Ovary (tissue), 9 donors: ENCODE results near the gene ANKRD52. TPM values are rescaled to one million over a fixed set of nuclear protein-coding genes. Genes with fewer than 3 reads are reported as not detected.

Experiments
- DNase-seq, 5 donors: peaks; one replicate each; pipeline ENCODE4 v3.0.0-alpha.2; 2019 to 2020
- H3K27ac ChIP-seq, 2 donors: fragments of 200-600 bp; one replicate each; pipeline versions ENCODE4 v1.5.1 to v1.8.0; 2019 to 2022
- H3K27me3 ChIP-seq: fragments of 200-600 bp; one replicate; pipeline ENCODE4 v1.8.0; 2022
- H3K36me3 ChIP-seq: fragments of 200-600 bp; sonication (generic); one replicate; pipeline ENCODE4 v1.5.1; 2019
- H3K4me1 ChIP-seq: one replicate; pipeline ENCODE4 v1.8.1; 2013; ENCODE audit warnings: mild to moderate bottlenecking, moderate library complexity; ENCODE audit not compliant: insufficient read depth
- H3K4me3 ChIP-seq: fragments of 200-600 bp; sonication (generic); one replicate; pipeline ENCODE4 v1.5.1; 2017
- H3K9me3 ChIP-seq, 2 donors: fragments of 200-600 bp in 1 of 2; sonication (generic) in 1 of 2; one replicate each; pipeline versions ENCODE4 v1.5.1 to v1.8.1; 2013 to 2019; ENCODE audit warnings: mild to moderate bottlenecking in 1 of 2, moderate library complexity in 1 of 2
- EP300 ChIP-seq: sonication (generic); formaldehyde crosslinking; IDR thresholded peaks from one replicate; pipeline ENCODE4 v1.6.1; 2017; ENCODE audit warnings: antibody characterized with exemption
- POLR2A ChIP-seq: fragments of 450-650 bp; IDR thresholded peaks from one replicate; pipeline ENCODE4 v1.6.1; 2017; ENCODE audit warnings: antibody characterized with exemption, mild to moderate bottlenecking, moderate library complexity
- WGBS, 3 donors: extraction: QIAGEN DNeasy Blood & Tissue Kit in 1 of 3; methylation state at CpG; one replicate each; pipeline versions ENCODE4 v1.1.5 to v1.1.7; 2013 to 2017; 5-methylcytosine and 5-hydroxymethylcytosine counted together
- intact Hi-C, 4 donors: fragments of 100-400 bp; cut with DNase I; formaldehyde crosslinking; loops; one replicate each; pipeline versions ENCODE4 v1.11.0 to v1.15.1; 2022 to 2023
- polyA plus RNA-seq, 2 donors: library from polyadenylated mRNA; stranded (reverse); fragments of 200-250 nt in 1 of 2; fragments of 350-450 nt in 1 of 2; fragmentation: Illumina TruSeq in 1 of 2; extraction: RNeasy Lipid Tissue Mini Kit (QIAGEN cat#74804) in 1 of 2; gene quantifications; one replicate each; pipeline ENCODE4 v1.2.3, GENCODE V29; 2013 to 2014
- total RNA-seq, 7 donors: library from RNA; depleted of rRNA in 2 of 7; stranded (reverse); fragments of >200 nt in 2 of 7; fragmentation: NEBNext Ultra II Directional in 3 of 7; extraction: Animal tissue kit (Norgen Biotek cat#: 25700) in 3 of 7; gene quantifications; one replicate each; pipeline versions ENCODE4 v1.1.0 to v1.2.4, GENCODE V29; 2016 to 2023
- TF ChIP-seq, protein P1 (sequence below), 3 donors: fragments of 450-650 bp in 2 of 3; fragments of 200-600 bp in 1 of 3; IDR thresholded peaks; one replicate each; pipeline versions ENCODE4 v1.5.1 to v1.8.0; 2016 to 2022; ENCODE audit warnings: antibody characterized with exemption in 3 of 3, mild to moderate bottlenecking in 1 of 3
- donor health status: DM: no; HTN: no; CAD: no; lungs with moderate emphysema.
- donor health status: DM: no; HTN: no; CAD: no.
- donor health status: Bipolar disorder and iron deficiency.
- donor health status: DM: yes; HTN: yes; CAD: no.
- donor health status: DM: no; HTN: no; CAD: no.
- donor health status: DM: yes; HTN: yes; CAD: no.

The ANKRD52 gene
- total and polyA plus RNA-seq, 9 donors = 9.1 to 37.7 (median 26.2) TPM

GRCh38 chr12:56223571-56224101 lies 34.5 kb downstream of the ANKRD52 start:
- intact Hi-C loops = loop anchor here (2.0 to 10.0 kb wide), 3 partner anchors 66 to 105 kb away; partner anchors contain the start of genes ESYT1 (in 2 of the 4), MYL6 (in 1 of the 4) and ZC3H10 (in 1 of the 4)
- H3K4me3 ChIP-seq = peak overlapping the region; percentile 19
- peaks cover 5% of the 10 kb centered on the region for H3K4me1 ChIP-seq
- TF ChIP-seq, protein P1, sequence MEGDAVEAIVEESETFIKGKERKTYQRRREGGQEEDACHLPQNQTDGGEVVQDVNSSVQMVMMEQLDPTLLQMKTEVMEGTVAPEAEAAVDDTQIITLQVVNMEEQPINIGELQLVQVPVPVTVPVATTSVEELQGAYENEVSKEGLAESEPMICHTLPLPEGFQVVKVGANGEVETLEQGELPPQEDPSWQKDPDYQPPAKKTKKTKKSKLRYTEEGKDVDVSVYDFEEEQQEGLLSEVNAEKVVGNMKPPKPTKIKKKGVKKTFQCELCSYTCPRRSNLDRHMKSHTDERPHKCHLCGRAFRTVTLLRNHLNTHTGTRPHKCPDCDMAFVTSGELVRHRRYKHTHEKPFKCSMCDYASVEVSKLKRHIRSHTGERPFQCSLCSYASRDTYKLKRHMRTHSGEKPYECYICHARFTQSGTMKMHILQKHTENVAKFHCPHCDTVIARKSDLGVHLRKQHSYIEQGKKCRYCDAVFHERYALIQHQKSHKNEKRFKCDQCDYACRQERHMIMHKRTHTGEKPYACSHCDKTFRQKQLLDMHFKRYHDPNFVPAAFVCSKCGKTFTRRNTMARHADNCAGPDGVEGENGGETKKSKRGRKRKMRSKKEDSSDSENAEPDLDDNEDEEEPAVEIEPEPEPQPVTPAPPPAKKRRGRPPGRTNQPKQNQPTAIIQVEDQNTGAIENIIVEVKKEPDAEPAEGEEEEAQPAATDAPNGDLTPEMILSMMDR (IDR thresholded peaks at IDR 0.05) = no peak
- no peak for TF ChIP-seq EP300
- TF ChIP-seq POLR2A = no peak
- 19 to 25% (median 24%) methylated on average over 15 of the region's 15 CpGs for WGBS, 3 donors
- H3K27ac ChIP-seq = peak overlapping the region in 1 of 2 donors; percentile 52
- no peaks in the 10 kb centered on the region for H3K36me3 ChIP-seq
- H3K27me3 ChIP-seq = no peaks in the 10 kb centered on the region
- DNase-seq = no peak
- H3K9me3 ChIP-seq = no peaks in the 10 kb centered on the region

- Histone ChIP-seq H3K27me3 (no peaks in the 10 kb centered on the region), H3K9me3 (no peaks in the 10 kb centered on the region), H3K4me1 (peaks cover 5% of the 10 kb centered on the region), H3K4me3 (peak overlapping the region; percentile 76), H3K27ac (peak overlapping the region; percentile 92 to 95), H3K36me3 (no peaks in the 10 kb centered on the region)
- DNase-seq = no peak
- TF ChIP-seq POLR2A (no peak), EP300 (no peak)
- TF ChIP-seq, protein P1 (IDR thresholded peaks at IDR 0.05) = no peak
- intact Hi-C loops = loop anchor here in 3 of 4 donors (5.0 to 10.0 kb wide), 2 partner anchors 65 to 98 kb away; partner anchors contain the start of genes ESYT1 (in 2 of the 3) and MYL6 (in 1 of the 3)
- 6 to 12% (median 12%) methylated on average over 4 of the region's 4 CpGs for WGBS, 3 donors
Measured at GRCh38 chr12:56222531-56222895, 35.7 kb downstream of the ANKRD52 start.

GRCh38 chr12:56221757-56222530 lies 36.2 kb downstream of the ANKRD52 start, which contains the start of gene RNF41:
TSS of gene RNF41 (minus strand) at chr12:56221922. CDS start at chr12:56214047, 7,875 bp downstream.
- H3K36me3 ChIP-seq = no peaks in the 10 kb centered on the region
- intact Hi-C loops = loop anchor here (2.0 to 10.0 kb wide), 3 partner anchors 61 to 97 kb away; partner anchors contain the start of genes ESYT1 (in 2 of the 4) and MYL6 (in 1 of the 4)
- 1 to 2% (median 1%) methylated on average over 41 to 42 of the region's 42 CpGs for WGBS, 3 donors
- H3K4me3 ChIP-seq = peak within 1 kb of the TSS; percentile 76
- H3K4me1 ChIP-seq = peaks cover 5% of the 10 kb centered on the region
- no peaks in the 10 kb centered on the region for H3K27me3 ChIP-seq
- peak within 1 kb of the TSS; percentile 92 to 95 for H3K27ac ChIP-seq
- peak; percentile 17 for TF ChIP-seq EP300
- TF ChIP-seq, protein P1 (IDR thresholded peaks at IDR 0.05) = peak in 1 of 3 donors; percentile 28
- TF ChIP-seq POLR2A = peak; percentile 100
- DNase-seq = peak; percentile 97 to 99 (median 98)
- no peaks in the 10 kb centered on the region for H3K9me3 ChIP-seq

- Histone ChIP-seq H3K36me3 (no peaks in the 10 kb centered on the region), H3K9me3 (no peaks in the 10 kb centered on the region), H3K27ac (peak overlapping the region; percentile 92 to 95), H3K4me1 (peaks cover 5% of the 10 kb centered on the region), H3K27me3 (no peaks in the 10 kb centered on the region), H3K4me3 (peak overlapping the region; percentile 76)
- intact Hi-C loops = loop anchor here (2.0 to 10.0 kb wide), 3 partner anchors 60 to 96 kb away; partner anchors contain the start of genes ESYT1 (in 2 of the 4) and MYL6 (in 1 of the 4)
- 0 to 1% (median 0%) methylated on average over 21 of the region's 21 CpGs for WGBS, 3 donors
- TF ChIP-seq EP300 (no peak), POLR2A (no peak)
- TF ChIP-seq, protein P1 (IDR thresholded peaks at IDR 0.05) = no peak
- DNase-seq = peak; percentile 70 to 84 (median 74)
Measured at GRCh38 chr12:56221232-56221756, 36.9 kb downstream of the ANKRD52 start.
